ENCODE results near the gene MRPL33.

DNA sequence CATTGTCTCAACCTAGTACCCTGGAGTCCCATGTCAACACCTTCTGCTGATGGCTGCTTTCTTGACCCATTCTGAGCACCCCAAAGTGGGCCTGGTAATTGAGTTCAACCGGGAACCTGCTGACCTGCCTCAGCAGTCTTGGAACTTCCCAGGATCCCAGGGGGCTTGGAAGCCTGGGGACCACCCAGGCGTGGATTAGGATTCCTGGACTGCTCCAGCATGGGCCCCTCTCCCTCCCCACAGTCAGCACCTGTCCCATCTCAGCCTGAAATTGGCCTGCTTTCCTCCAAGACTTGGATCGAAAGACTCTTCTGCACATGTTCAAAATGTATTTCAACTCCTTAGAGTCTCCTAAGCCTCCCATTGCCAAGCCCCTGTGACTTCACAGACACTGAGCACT, 15.4 kb upstream of the MRPL33 start:
- no peak for TF ChIP-seq ZNF274 (IDR thresholded peaks at IDR 0.05; ENCODE audit: low read depth, low read length)
- no peak for TF ChIP-seq YY1 (IDR thresholded peaks at IDR 0.05; ENCODE audit: insufficient read depth, insufficient read length)
- TF ChIP-seq SUZ12 (IDR thresholded peaks at IDR 0.05; ENCODE audit: extremely low read depth, insufficient read depth, insufficient read length): no peak

All from NT2/D1 (cell line).